ENCODE measurements around the gene CCDC74A.

GRCh38 chr2:131492418-131493198 is 35.1 kb upstream of the CCDC74A start:
- no peak for TF ChIP-seq ZNF8 (CRISPR knock-in tag; IDR thresholded peaks at IDR 0.05)
- TF ChIP-seq ZNF565 (CRISPR knock-in tag; conservative IDR thresholded peaks at IDR 0.05; ENCODE audit: low read depth) = no peak
- TF ChIP-seq ZC3H10 (CRISPR knock-in tag; IDR thresholded peaks at IDR 0.05) = no peak
- peak; percentile 87; the same call in 1 of the 2 replicates for TF ChIP-seq PATZ1 (CRISPR knock-in tag; IDR thresholded peaks at IDR 0.05; ENCODE audit: borderline replicate concordance)
- TF ChIP-seq ZFP3 (CRISPR knock-in tag; IDR thresholded peaks at IDR 0.05) = 0 out of 2 replicates have a peak, but pooled peaks have one; percentile 64
- TF ChIP-seq ZNF70 (CRISPR knock-in tag; IDR thresholded peaks at IDR 0.05) = peak; percentile 66; the same call in 1 of the 2 replicates
- no peak for TF ChIP-seq GLIS3 (CRISPR knock-in tag; IDR thresholded peaks at IDR 0.05)
